PC-9 (cell line): Measurements from ENCODE around the gene RXRG.

Source experiments
- EZH2 ChIP-seq: fragments of 200-600 bp; sonication (generic); IDR thresholded peaks from 2 replicates; pipeline ENCODE4 v1.8.0; 2017; ENCODE audit warnings: antibody characterized with exemption, low read depth
- TF ChIP-seq, protein P1 (sequence below): fragments of 200-600 bp; sonication (generic); conservative IDR thresholded peaks from 2 replicates; pipeline ENCODE4 v1.6.1; 2017; ENCODE audit warnings: mixed run types, antibody characterized with exemption, mild to moderate bottlenecking, moderate library complexity

DNA sequence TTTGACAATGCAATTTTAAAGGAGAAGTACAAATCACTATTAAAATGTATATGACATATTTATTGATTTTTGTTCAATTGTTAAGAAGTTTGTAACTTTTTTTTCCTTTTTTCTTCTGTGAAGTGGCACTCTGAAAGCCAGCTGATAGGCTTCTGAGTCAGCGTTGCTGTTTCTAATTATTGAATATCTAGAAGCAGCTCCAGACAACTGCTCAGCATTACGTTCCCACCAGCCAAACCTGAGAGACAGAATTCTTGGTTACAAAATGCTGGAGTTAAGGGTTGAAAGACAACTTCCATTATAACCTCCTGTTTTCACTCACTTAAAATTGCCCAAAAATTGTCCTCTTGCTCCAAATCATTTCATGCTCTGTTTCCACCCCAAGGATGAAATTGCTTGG is 57.0 kb downstream of the RXRG start:
- TF ChIP-seq, protein P1, sequence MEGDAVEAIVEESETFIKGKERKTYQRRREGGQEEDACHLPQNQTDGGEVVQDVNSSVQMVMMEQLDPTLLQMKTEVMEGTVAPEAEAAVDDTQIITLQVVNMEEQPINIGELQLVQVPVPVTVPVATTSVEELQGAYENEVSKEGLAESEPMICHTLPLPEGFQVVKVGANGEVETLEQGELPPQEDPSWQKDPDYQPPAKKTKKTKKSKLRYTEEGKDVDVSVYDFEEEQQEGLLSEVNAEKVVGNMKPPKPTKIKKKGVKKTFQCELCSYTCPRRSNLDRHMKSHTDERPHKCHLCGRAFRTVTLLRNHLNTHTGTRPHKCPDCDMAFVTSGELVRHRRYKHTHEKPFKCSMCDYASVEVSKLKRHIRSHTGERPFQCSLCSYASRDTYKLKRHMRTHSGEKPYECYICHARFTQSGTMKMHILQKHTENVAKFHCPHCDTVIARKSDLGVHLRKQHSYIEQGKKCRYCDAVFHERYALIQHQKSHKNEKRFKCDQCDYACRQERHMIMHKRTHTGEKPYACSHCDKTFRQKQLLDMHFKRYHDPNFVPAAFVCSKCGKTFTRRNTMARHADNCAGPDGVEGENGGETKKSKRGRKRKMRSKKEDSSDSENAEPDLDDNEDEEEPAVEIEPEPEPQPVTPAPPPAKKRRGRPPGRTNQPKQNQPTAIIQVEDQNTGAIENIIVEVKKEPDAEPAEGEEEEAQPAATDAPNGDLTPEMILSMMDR = no peak
- TF ChIP-seq EZH2 = no peak
